IPS DF 6.9 (cell line): ENCODE measurements around the gene ATP8A1.

Source experiments
- DNase-seq: peaks from one replicate; pipeline ENCODE4 v3.0.0-alpha.2; 2013; ENCODE audit warnings: low read depth, low spot score
- H3K27ac ChIP-seq: one replicate; pipeline ENCODE4 v1.5.1; 2013; ENCODE audit warnings: low read length, control low read depth
- H3K27me3 ChIP-seq: 2 replicates; pipeline ENCODE4 v1.6.1; 2013; ENCODE audit warnings: mild to moderate bottlenecking, low read length; ENCODE audit not compliant: control insufficient read depth, insufficient read depth
- H3K36me3 ChIP-seq: 2 replicates; pipeline ENCODE4 v1.6.1; 2013; ENCODE audit warnings: low read length; ENCODE audit not compliant: control insufficient read depth, insufficient read depth
- H3K4me1 ChIP-seq: 2 replicates; pipeline ENCODE4 v1.6.1; 2013; ENCODE audit warnings: low read length; ENCODE audit not compliant: control insufficient read depth, insufficient read depth
- H3K4me3 ChIP-seq: 2 replicates; pipeline ENCODE4 v1.5.1; 2013; ENCODE audit warnings: mild to moderate bottlenecking, low read length
- H3K9me3 ChIP-seq: 2 replicates; pipeline ENCODE4 v1.6.1; 2013; ENCODE audit warnings: low read length, inconsistent platforms; ENCODE audit not compliant: control insufficient read depth, insufficient read depth
- WGBS: extraction: QIAGEN DNeasy Blood & Tissue Kit; methylation state at CpG from one replicate; pipeline ENCODE4 v1.1.7; 2013; ENCODE audit warnings: mixed read lengths, missing lambda C conversion rate; ENCODE audit not compliant: insufficient read length, insufficient coverage; 5-methylcytosine and 5-hydroxymethylcytosine counted together

ATP8A1 gene

GRCh38 chr4:42607011-42607726 lies 49.7 kb downstream of the ATP8A1 start:
- H3K27ac ChIP-seq: no peak overlapping the region
- H3K36me3 ChIP-seq: no peaks in the 10 kb centered on the region
- WGBS: no CpG with 5 or more reads among the region's 3 CpGs
- no peaks in the 10 kb centered on the region for H3K9me3 ChIP-seq
- no peak for DNase-seq
- no peak overlapping the region for H3K4me3 ChIP-seq
- H3K27me3 ChIP-seq: no peaks in the 10 kb centered on the region
- no peaks in the 10 kb centered on the region for H3K4me1 ChIP-seq

GRCh38 chr4:42605264-42605663 lies 51.6 kb downstream of the ATP8A1 start:
- no peaks in the 10 kb centered on the region for H3K27me3 ChIP-seq
- H3K4me1 ChIP-seq: no peaks in the 10 kb centered on the region
- WGBS: no CpG with 5 or more reads among the region's 5 CpGs
- H3K9me3 ChIP-seq: no peaks in the 10 kb centered on the region
- H3K27ac ChIP-seq: no peak overlapping the region
- no peaks in the 10 kb centered on the region for H3K36me3 ChIP-seq
- no peak for DNase-seq
- no peak overlapping the region for H3K4me3 ChIP-seq

DNA sequence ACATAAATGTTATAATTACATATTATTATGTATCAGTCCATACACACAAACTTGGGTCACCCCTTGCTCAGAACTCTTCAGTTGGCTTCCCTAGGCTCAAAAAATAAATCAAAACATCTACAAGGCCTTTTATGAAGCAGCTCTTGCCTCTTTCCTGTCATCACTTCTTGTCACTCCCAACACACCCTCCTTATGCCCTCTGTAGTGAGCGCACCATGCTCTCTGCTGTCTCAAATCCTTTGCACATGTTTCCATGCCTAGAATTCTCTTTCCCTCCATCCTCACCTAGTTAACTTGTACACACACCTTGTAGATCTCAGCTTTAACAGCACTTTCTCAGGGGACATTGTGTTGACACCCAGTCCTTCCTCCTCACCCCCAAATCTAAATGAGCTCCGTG lies 53.0 kb downstream of the ATP8A1 start:
- no peak overlapping the region for H3K27ac ChIP-seq
- WGBS: no CpG with 5 or more reads among the region's 2 CpGs
- no peaks in the 10 kb centered on the region for H3K9me3 ChIP-seq
- DNase-seq: no peak
- H3K27me3 ChIP-seq: no peaks in the 10 kb centered on the region
- H3K4me3 ChIP-seq: no peak overlapping the region
- no peaks in the 10 kb centered on the region for H3K4me1 ChIP-seq
- no peaks in the 10 kb centered on the region for H3K36me3 ChIP-seq

- no peak overlapping the region for H3K27ac ChIP-seq
- H3K9me3 ChIP-seq: no peaks in the 10 kb centered on the region
- no CpG with 5 or more reads among the region's 2 CpGs for WGBS
- H3K36me3 ChIP-seq: no peaks in the 10 kb centered on the region
- H3K27me3 ChIP-seq: no peaks in the 10 kb centered on the region
- no peak for DNase-seq
- H3K4me1 ChIP-seq: no peaks in the 10 kb centered on the region
- H3K4me3 ChIP-seq: no peak overlapping the region
Measured at GRCh38 chr4:42600578-42600977, 56.3 kb downstream of the ATP8A1 start.

DNA sequence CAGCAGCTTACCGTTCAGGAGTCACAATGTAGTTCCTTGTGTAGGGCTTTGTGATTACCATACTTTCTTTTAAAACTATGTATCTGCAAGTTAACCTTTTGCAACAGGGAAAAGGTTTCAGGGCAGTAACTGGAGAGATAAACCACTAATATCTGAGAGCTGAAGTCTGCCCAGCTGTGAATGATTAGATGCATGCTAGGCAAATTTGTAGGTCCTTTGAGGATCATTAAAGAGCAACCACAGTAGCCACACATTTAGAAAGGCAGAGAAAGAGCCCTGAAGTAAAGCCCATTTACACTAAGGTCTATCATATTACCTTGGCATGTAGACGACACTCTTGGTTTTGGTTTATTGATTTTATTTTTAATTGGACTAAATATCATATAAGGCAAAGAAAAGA lies 60.0 kb downstream of the ATP8A1 start:
- DNase-seq: no peak
- no CpG with 5 or more reads among the region's 2 CpGs for WGBS
- no peaks in the 10 kb centered on the region for H3K9me3 ChIP-seq
- no peaks in the 10 kb centered on the region for H3K27me3 ChIP-seq
- no peaks in the 10 kb centered on the region for H3K4me1 ChIP-seq
- no peaks in the 10 kb centered on the region for H3K36me3 ChIP-seq
- no peak overlapping the region for H3K27ac ChIP-seq
- H3K4me3 ChIP-seq: no peak overlapping the region

- no CpG with 5 or more reads among the region's 1 CpG for WGBS
- Histone ChIP-seq H3K4me3 (no peak overlapping the region), H3K4me1 (no peaks in the 10 kb centered on the region), H3K9me3 (no peaks in the 10 kb centered on the region), H3K27ac (no peak overlapping the region), H3K27me3 (no peaks in the 10 kb centered on the region), H3K36me3 (no peaks in the 10 kb centered on the region)
- no peak for DNase-seq
Measured at GRCh38 chr4:42594888-42595287, 62.0 kb downstream of the ATP8A1 start.

GRCh38 chr4:42588909-42589308 lies 68.0 kb downstream of the ATP8A1 start:
- Histone ChIP-seq H3K9me3 (no peaks in the 10 kb centered on the region), H3K27me3 (no peaks in the 10 kb centered on the region), H3K36me3 (no peaks in the 10 kb centered on the region), H3K4me1 (no peaks in the 10 kb centered on the region), H3K27ac (no peak overlapping the region), H3K4me3 (no peak overlapping the region)
- DNase-seq: no peak
- no CpG with 5 or more reads among the region's 2 CpGs for WGBS

- H3K27ac ChIP-seq: no peak overlapping the region
- WGBS: no CpG with 5 or more reads among the region's 1 CpG
- H3K4me1 ChIP-seq: no peaks in the 10 kb centered on the region
- no peak overlapping the region for H3K4me3 ChIP-seq
- no peaks in the 10 kb centered on the region for H3K27me3 ChIP-seq
- DNase-seq: no peak
- no peaks in the 10 kb centered on the region for H3K36me3 ChIP-seq
- H3K9me3 ChIP-seq: no peaks in the 10 kb centered on the region
Measured at GRCh38 chr4:42586775-42587174, 70.1 kb downstream of the ATP8A1 start.

GRCh38 chr4:42579903-42580302 lies 77.0 kb downstream of the ATP8A1 start:
- H3K4me3 ChIP-seq: no peak overlapping the region
- no peak for DNase-seq
- no peaks in the 10 kb centered on the region for H3K9me3 ChIP-seq
- H3K4me1 ChIP-seq: no peaks in the 10 kb centered on the region
- H3K36me3 ChIP-seq: no peaks in the 10 kb centered on the region
- H3K27me3 ChIP-seq: no peaks in the 10 kb centered on the region
- no CpG with 5 or more reads among the region's 3 CpGs for WGBS
- H3K27ac ChIP-seq: no peak overlapping the region

- Histone ChIP-seq H3K27me3 (no peaks in the 10 kb centered on the region), H3K27ac (no peak overlapping the region), H3K9me3 (no peaks in the 10 kb centered on the region), H3K36me3 (no peaks in the 10 kb centered on the region), H3K4me3 (no peak overlapping the region), H3K4me1 (no peaks in the 10 kb centered on the region)
- no CpG with 5 or more reads among the region's 3 CpGs for WGBS
- no peak for DNase-seq
Measured at GRCh38 chr4:42578187-42578586, 78.7 kb downstream of the ATP8A1 start.

DNA sequence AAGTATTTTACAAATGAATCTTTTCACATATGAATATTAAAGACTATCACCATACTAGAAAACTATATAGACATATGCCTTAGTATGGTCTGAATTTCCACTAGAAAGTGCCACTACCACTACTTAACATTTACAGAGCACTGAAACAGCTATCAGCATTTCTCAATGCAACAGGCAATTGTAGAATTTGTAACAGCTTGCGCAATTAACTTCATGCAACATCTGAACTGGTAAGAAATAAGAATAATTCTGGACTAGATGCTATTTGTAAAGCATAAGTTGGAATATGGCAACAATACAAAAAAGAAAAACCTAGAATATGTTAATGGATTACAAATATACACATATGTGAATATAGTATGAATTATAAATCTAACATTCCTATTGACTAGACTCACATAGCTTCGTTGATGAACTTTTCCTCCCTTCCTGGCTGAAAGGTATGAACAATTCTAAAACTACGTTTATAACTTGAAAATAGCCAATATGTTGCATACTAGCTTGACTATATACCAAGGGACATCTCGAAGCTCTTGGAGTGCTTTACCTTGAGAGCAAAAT lies 82.0 kb downstream of the ATP8A1 start:
- Histone ChIP-seq H3K9me3 (no peaks in the 10 kb centered on the region), H3K27me3 (no peaks in the 10 kb centered on the region), H3K36me3 (no peaks in the 10 kb centered on the region), H3K4me1 (no peaks in the 10 kb centered on the region), H3K4me3 (no peak overlapping the region), H3K27ac (no peak overlapping the region)
- DNase-seq: no peak
- no CpG with 5 or more reads among the region's 4 CpGs for WGBS
